Measurements from ENCODE around the gene MTX1. TPM values are rescaled to one million over a fixed set of nuclear protein-coding genes. Genes with fewer than 3 reads are reported as not detected.

Gene MTX1
- total RNA-seq, 6 donors from 2014 or later: 23.0 to 68.4 (median 37.4) TPM

DNA sequence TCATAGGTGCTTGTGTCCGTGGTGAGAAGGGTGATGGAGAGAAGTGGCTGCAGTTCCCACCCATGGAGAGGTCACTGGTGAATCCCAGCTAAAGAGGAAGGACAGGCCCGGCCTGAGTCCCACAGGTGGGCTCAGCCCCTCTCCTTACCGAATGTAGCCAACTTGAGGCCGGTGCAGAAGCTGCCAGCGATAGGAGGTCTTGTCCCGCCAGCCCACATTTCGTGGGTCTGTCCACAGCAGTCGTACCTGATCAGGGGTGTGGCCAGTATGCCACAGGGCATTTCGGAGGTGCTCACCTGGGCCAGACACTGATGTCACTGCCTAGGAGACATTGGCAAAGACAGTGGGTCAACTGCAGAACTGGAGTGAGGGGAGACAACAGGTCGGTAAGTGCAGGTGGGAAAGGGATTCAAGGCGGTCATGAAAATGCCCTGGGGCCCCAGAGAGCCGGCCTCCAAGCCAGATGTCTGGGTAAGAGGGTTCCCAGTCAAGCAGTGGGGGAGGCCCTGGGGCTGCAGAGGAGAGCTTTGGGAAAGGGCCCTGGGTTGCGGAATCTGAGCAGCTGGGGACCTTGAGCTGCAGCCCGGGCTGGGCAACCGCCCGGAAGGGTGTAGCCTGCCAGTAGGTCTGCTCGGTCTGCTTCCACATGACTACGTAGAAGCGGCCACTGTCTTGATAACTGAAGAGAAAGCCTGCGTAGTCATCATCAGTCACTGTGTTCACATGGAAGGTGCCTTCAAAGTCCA lies 11.4 kb upstream of the MTX1 start:
- no peak for ATAC-seq (ENCODE audit: low FRiP score in 2 of 2)
- peaks cover 0 to 14% (median 7%) of the 10 kb centered on the region in 4 donors for H3K36me3 ChIP-seq
- no peaks in the 10 kb centered on the region for H3K27me3 ChIP-seq
- H3K27ac ChIP-seq: no peak overlapping the region
- no peak for DNase-seq
- peaks cover 23 to 32% (median 27%) of the 10 kb centered on the region in 4 donors for H3K4me1 ChIP-seq
- no peaks in the 10 kb centered on the region for H3K9me3 ChIP-seq
- no peak overlapping the region for H3K4me3 ChIP-seq
- WGBS, 2 donors: 93 to 94% methylated on average over 19 to 20 of the region's 20 CpGs
- TF ChIP-seq, protein P1, sequence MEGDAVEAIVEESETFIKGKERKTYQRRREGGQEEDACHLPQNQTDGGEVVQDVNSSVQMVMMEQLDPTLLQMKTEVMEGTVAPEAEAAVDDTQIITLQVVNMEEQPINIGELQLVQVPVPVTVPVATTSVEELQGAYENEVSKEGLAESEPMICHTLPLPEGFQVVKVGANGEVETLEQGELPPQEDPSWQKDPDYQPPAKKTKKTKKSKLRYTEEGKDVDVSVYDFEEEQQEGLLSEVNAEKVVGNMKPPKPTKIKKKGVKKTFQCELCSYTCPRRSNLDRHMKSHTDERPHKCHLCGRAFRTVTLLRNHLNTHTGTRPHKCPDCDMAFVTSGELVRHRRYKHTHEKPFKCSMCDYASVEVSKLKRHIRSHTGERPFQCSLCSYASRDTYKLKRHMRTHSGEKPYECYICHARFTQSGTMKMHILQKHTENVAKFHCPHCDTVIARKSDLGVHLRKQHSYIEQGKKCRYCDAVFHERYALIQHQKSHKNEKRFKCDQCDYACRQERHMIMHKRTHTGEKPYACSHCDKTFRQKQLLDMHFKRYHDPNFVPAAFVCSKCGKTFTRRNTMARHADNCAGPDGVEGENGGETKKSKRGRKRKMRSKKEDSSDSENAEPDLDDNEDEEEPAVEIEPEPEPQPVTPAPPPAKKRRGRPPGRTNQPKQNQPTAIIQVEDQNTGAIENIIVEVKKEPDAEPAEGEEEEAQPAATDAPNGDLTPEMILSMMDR (IDR thresholded peaks at IDR 0.05): no peak
- TF ChIP-seq POLR2A (IDR thresholded peaks at IDR 0.05) (no peak), POLR2AphosphoS5 (IDR thresholded peaks at IDR 0.05) (no peak), EP300 (IDR thresholded peaks at IDR 0.05) (no peak)

DNA sequence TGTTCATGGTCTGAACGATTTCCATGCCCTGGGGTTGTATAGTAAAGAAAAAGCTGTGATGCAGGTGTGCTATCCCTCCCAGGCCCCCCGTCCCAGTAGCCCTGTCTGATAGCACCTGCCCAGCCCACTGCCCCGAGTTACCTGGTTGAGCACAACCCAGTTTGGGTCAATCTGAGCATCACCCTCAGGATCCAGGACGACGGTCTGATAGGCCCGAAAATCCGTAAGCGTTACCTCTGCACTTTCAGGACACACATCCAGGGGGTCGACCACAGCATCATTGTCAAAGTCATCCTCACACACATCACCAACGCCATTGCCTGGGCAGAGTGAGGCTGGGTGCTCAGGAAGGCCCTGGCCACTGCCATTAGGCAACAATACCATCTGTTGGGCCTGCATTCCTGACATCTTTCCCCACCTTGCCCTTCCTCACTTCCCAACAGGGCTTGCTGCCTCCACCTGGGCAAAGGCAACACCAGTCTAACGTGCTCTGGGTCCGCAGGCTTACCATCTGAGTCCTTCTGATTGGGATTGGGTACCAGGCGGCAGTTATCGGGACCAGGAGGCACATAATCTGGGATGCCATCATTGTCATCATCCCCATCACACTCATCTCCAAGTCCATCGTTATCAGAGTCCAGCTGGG lies 10.5 kb upstream of the MTX1 start:
- Histone ChIP-seq H3K27me3 (no peaks in the 10 kb centered on the region), H3K27ac (no peak overlapping the region), H3K9me3 (no peaks in the 10 kb centered on the region), H3K36me3 (peaks cover 0 to 14% (median 7%) of the 10 kb centered on the region in 4 donors), H3K4me1 (peaks cover 21 to 26% (median 22%) of the 10 kb centered on the region in 4 donors), H3K4me3 (no peak overlapping the region)
- TF ChIP-seq EP300 (IDR thresholded peaks at IDR 0.05) (no peak), POLR2AphosphoS5 (IDR thresholded peaks at IDR 0.05) (no peak), POLR2A (IDR thresholded peaks at IDR 0.05) (no peak)
- WGBS, 2 donors: 90 to 95% methylated on average over 15 of the region's 15 CpGs
- ATAC-seq (ENCODE audit: low FRiP score in 2 of 2) (no peak), DNase-seq (no peak)

DNA sequence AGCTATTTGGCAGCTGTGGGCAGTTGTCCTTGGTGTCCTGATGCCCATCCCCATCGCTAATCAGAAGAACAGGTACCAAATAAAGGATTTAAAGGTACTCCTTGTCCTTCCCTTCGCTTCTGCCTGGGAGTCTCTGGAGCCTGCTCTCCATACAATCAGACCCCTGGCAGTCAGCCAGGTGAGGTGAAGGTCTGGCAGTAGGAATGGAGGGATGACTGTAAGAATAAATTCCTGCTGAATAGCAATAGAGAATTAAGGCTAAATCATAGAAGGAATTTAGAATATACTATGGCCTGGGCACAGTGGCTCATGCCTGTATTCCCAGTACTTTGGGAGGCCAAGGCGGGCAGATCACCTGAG lies 10.0 kb upstream of the MTX1 start:
- Histone ChIP-seq H3K4me3 (no peak overlapping the region), H3K4me1 (peaks cover 17 to 21% (median 20%) of the 10 kb centered on the region in 4 donors), H3K36me3 (peaks cover 0 to 14% (median 7%) of the 10 kb centered on the region in 4 donors), H3K27me3 (no peaks in the 10 kb centered on the region), H3K9me3 (no peaks in the 10 kb centered on the region), H3K27ac (no peak overlapping the region)
- no peak for DNase-seq
- no peak for TF ChIP-seq POLR2A (IDR thresholded peaks at IDR 0.05)
- no peak for TF ChIP-seq POLR2AphosphoS5 (IDR thresholded peaks at IDR 0.05)
- TF ChIP-seq, protein P1 (IDR thresholded peaks at IDR 0.05): no peak
- no peak for TF ChIP-seq EP300 (IDR thresholded peaks at IDR 0.05)
- no peak for ATAC-seq (ENCODE audit: low FRiP score in 2 of 2)
- WGBS, 2 donors: 85 to 95% methylated on average over 3 of the region's 3 CpGs

DNA sequence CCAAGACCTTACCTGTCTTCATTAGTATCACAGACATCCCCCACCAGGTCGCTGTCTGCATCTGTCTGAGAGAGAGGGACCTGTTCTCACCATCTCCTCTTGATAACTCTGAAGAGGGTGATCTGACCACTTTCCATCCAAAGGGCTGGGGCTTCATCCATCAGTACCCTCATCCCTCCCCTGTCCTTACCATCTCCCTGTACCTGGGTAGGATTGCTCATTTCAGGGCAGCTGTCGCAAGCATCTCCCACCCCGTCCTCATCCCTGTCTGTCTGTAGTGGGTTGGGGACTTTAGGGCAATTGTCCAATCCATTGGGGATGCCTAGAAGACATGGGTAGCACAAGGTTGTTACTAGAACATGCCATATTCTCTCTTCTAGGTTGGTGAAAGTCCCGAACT lies 8.7 kb upstream of the MTX1 start:
- no peak for DNase-seq
- peaks cover 0 to 14% (median 7%) of the 10 kb centered on the region in 4 donors for H3K36me3 ChIP-seq
- no peak for ATAC-seq (ENCODE audit: low FRiP score in 2 of 2)
- no peak overlapping the region for H3K4me3 ChIP-seq
- no peaks in the 10 kb centered on the region for H3K27me3 ChIP-seq
- 84 to 86% methylated on average over 4 of the region's 4 CpGs for WGBS, 2 donors
- peaks cover 5 to 10% (median 8%) of the 10 kb centered on the region in 4 donors for H3K4me1 ChIP-seq
- no peak overlapping the region for H3K27ac ChIP-seq
- H3K9me3 ChIP-seq: no peaks in the 10 kb centered on the region
- TF ChIP-seq, protein P1 (IDR thresholded peaks at IDR 0.05): no peak
- TF ChIP-seq POLR2AphosphoS5 (IDR thresholded peaks at IDR 0.05): no peak
- no peak for TF ChIP-seq POLR2A (IDR thresholded peaks at IDR 0.05)
- TF ChIP-seq EP300 (IDR thresholded peaks at IDR 0.05): no peak

DNA sequence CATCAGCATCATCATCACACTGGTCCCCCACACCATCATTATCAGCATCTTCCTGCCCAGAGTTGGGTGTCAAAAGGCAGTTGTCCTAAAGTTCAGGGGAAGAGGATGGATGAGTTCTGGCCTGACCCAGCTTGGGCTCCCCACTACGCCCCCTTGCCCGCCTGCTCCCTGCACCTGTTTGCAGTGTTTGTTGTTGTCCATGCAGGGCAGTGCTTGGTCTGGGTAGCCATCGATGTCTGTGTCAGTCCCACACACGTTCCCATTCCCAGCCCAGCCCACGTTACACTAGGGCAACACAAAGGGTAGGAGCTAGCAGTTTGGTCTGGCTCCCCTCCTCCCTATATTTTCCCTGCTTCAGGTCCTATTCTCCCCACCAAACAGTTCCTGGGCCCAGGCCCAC lies 7.6 kb upstream of the MTX1 start:
- H3K27ac ChIP-seq: no peak overlapping the region
- no peaks in the 10 kb centered on the region for H3K4me1 ChIP-seq
- TF ChIP-seq POLR2AphosphoS5 (IDR thresholded peaks at IDR 0.05): no peak
- no peak for TF ChIP-seq POLR2A (IDR thresholded peaks at IDR 0.05)
- no peak for TF ChIP-seq EP300 (IDR thresholded peaks at IDR 0.05)
- TF ChIP-seq, protein P1 (IDR thresholded peaks at IDR 0.05): no peak
- peaks cover 0 to 14% (median 7%) of the 10 kb centered on the region in 4 donors for H3K36me3 ChIP-seq
- H3K9me3 ChIP-seq: no peaks in the 10 kb centered on the region
- WGBS, 2 donors: 90 to 92% methylated on average over 3 to 5 of the region's 5 CpGs
- DNase-seq (no peak), ATAC-seq (ENCODE audit: low FRiP score in 2 of 2) (no peak)
- no peaks in the 10 kb centered on the region for H3K27me3 ChIP-seq
- H3K4me3 ChIP-seq: no peak overlapping the region

Data from upper lobe of left lung (tissue), 6 donors.